K562 (cell line): ENCODE measurements around the gene PHKB. TPM values are rescaled to one million over a fixed set of nuclear protein-coding genes. Genes with fewer than 3 reads are reported as not detected.

Experiments
- ATAC-seq: fragments of 200-7000 bp; cut with Tn5 transposase; 3 replicates; pipeline ENCODE4 v1.9.1; 2020; ENCODE audit warnings: moderate library complexity
- BruUV-seq: library from RNA; stranded (reverse); fragments of 400-500 nt; replicated peaks from 2 replicates; lab custom pipeline; 2021; lab: Mats Ljungman, UMichigan
- CTCF ChIA-PET: fragments of 300-600 bp; formaldehyde crosslinking; extraction: SDS; loops from one replicate; lab custom pipeline; 2021; ENCODE audit warnings: low intra/inter-chr PET ratio; lab: Yijun Ruan, JAX
- POLR2A ChIA-PET: fragments of 300-600, 350-650 bp; sonication (Branson Sonifier 250); formaldehyde crosslinking; extraction: SDS; loops from one replicate; lab custom pipeline; 2021; ENCODE audit warnings: antibody characterized with exemption, inconsistent platforms; lab: Yijun Ruan, JAX
- DNase-seq, 4 experiments: peaks; one replicate each; pipeline versions ENCODE4 v3.0.0 to v3.0.0-alpha.2; 2011 to 2018; ENCODE audit warnings: low spot score in 3 of 4, mixed read lengths in 3 of 4; ENCODE audit errors: extremely low read depth in 1 of 4
- FAIRE-seq: peaks from 2 replicates; lab custom pipeline; 2011; peaks lifted over from hg19 to GRCh38; lab: Jason Lieb, UNC
- H2AFZ ChIP-seq: 2 replicates; pipeline ENCODE4 v1.6.0; 2011; ENCODE audit warnings: low read depth, low read length, control low read depth, inconsistent platforms
- H3K27ac ChIP-seq: fragments of 200-600 bp; 3 replicates; pipeline ENCODE4 v1.8.0; 2011; ENCODE audit warnings: low read depth, mild to moderate bottlenecking, control low read depth, inconsistent platforms, low read length, moderate library complexity, mixed read lengths; ENCODE audit errors: extremely low read depth
- H3K27me3 ChIP-seq, 2 experiments: fragments of 300-600 bp in 1 of 2; 2 replicates in 1 of 2; 3 replicates in 1 of 2; pipeline versions ENCODE4 v1.6.0 to v1.8.0; 2011; ENCODE audit warnings: inconsistent platforms in 2 of 2, low read length in 2 of 2, mild to moderate bottlenecking in 1 of 2, mixed read lengths in 1 of 2, moderate library complexity in 1 of 2; ENCODE audit not compliant: control insufficient read depth in 2 of 2, insufficient read depth in 2 of 2
- H3K36me3 ChIP-seq: fragments of 300-600 bp; 3 replicates; pipeline ENCODE4 v1.8.0; 2011; ENCODE audit warnings: mild to moderate bottlenecking, low read length, inconsistent platforms; ENCODE audit not compliant: control insufficient read depth, insufficient read depth
- H3K4me1 ChIP-seq, 2 experiments: fragments of 200-600 bp in 1 of 2; replicated peaks in 1 of 2; 2 replicates in 1 of 2; 3 replicates in 1 of 2; pipeline versions ENCODE4 v1.5.1 to v1.8.0; 2011; ENCODE audit warnings: inconsistent platforms in 2 of 2, low read length in 2 of 2, mild to moderate bottlenecking in 1 of 2, mixed read lengths in 1 of 2, moderate library complexity in 1 of 2; ENCODE audit not compliant: control insufficient read depth in 2 of 2, insufficient read depth in 2 of 2
- H3K4me2 ChIP-seq: 2 replicates; pipeline ENCODE4 v1.6.1; 2011; ENCODE audit warnings: low read length, control low read depth, inconsistent platforms, mixed read lengths; ENCODE audit not compliant: insufficient read depth
- H3K4me3 ChIP-seq: fragments of 200-600 bp; sonication (generic), shearing (Covaris generic); 2 replicates; pipeline ENCODE4 v1.5.1; 2016; ENCODE audit warnings: control low read depth, inconsistent platforms
- H3K79me2 ChIP-seq: fragments of 200-600 bp; 3 replicates; pipeline ENCODE4 v1.8.0; 2011; ENCODE audit warnings: low read length, inconsistent platforms; ENCODE audit not compliant: control insufficient read depth, insufficient read depth
- H3K9ac ChIP-seq, 2 experiments: 2 replicates each; pipeline versions ENCODE4 v1.6.0 to v1.6.1; 2011; ENCODE audit warnings: low read depth in 2 of 2, low read length in 2 of 2, control low read depth in 1 of 2, inconsistent platforms in 1 of 2, mild to moderate bottlenecking in 1 of 2, mixed read lengths in 1 of 2; ENCODE audit not compliant: insufficient read depth in 1 of 2
- H3K9me1 ChIP-seq: one replicate; pipeline ENCODE4 v1.6.0; 2011; ENCODE audit warnings: inconsistent platforms, mild to moderate bottlenecking, low read length, moderate library complexity; ENCODE audit not compliant: control insufficient read depth, insufficient read depth
- H3K9me3 ChIP-seq: replicated peaks from 2 replicates; pipeline ENCODE4 v1.5.1; 2011; ENCODE audit warnings: low read depth, low read length, inconsistent platforms; ENCODE audit not compliant: control insufficient read depth, insufficient read depth
- H4K20me1 ChIP-seq: replicated peaks from 2 replicates; pipeline ENCODE4 v1.6.1; 2011; ENCODE audit warnings: low read length, inconsistent platforms, mixed read lengths; ENCODE audit not compliant: control insufficient read depth, insufficient read depth
- HES1 ChIP-seq: fragments of 450-650 bp; IDR thresholded peaks from 2 replicates; pipeline ENCODE4 v1.6.1; 2016; ENCODE audit warnings: low read depth, mild to moderate bottlenecking, moderate library complexity
- JUN ChIP-seq, 2 experiments: sonication (generic) in 1 of 2; formaldehyde crosslinking in 1 of 2; IDR thresholded peaks; 2 replicates each; pipeline versions ENCODE4 v1.6.1 to v1.8.0; 2012 to 2022; ENCODE audit warnings: borderline replicate concordance in 2 of 2, mild to moderate bottlenecking in 2 of 2, improper control_type of control experiment in 1 of 2, low read depth in 1 of 2, low read length in 1 of 2, missing genetic modification reagents in 1 of 2
- KDM1A ChIP-seq, 2 experiments: fragments of 450-650 bp; IDR thresholded peaks; 2 replicates each; pipeline ENCODE4 v1.6.1; 2016; ENCODE audit warnings: mild to moderate bottlenecking in 2 of 2
- MBD2 ChIP-seq: sonication (generic); IDR thresholded peaks from 2 replicates; pipeline ENCODE4 v1.6.1; 2016; ENCODE audit warnings: low read depth, borderline replicate concordance
- MCM3 ChIP-seq: fragments of 450-650 bp; IDR thresholded peaks from 2 replicates; pipeline ENCODE4 v1.6.1; 2016
- MTA1 ChIP-seq: fragments of 450-650 bp; IDR thresholded peaks from 2 replicates; pipeline ENCODE4 v1.6.1; 2017; ENCODE audit warnings: borderline replicate concordance
- ZMIZ1 ChIP-seq, 2 experiments: fragments of 150-350 bp in 1 of 2; IDR thresholded peaks; 2 replicates each; pipeline ENCODE4 v1.6.1; 2012 to 2016; ENCODE audit warnings: low read depth in 2 of 2, low read length in 2 of 2, mild to moderate bottlenecking in 1 of 2, moderate library complexity in 1 of 2
- ZNF318 ChIP-seq, 2 experiments: fragments of 450-650 bp; IDR thresholded peaks; 2 replicates each; pipeline ENCODE4 v1.6.1; 2016; ENCODE audit warnings: mild to moderate bottlenecking in 2 of 2, borderline replicate concordance in 1 of 2, low read depth in 1 of 2, moderate library complexity in 1 of 2
- ZNF75A ChIP-seq: fragments of 450-650 bp; formaldehyde crosslinking; IDR thresholded peaks from 2 replicates; pipeline ENCODE4 v1.4.0; 2020; ENCODE audit warnings: mild to moderate bottlenecking
- ZNF766 ChIP-seq: fragments of 200-800 bp; sonication (Bioruptor generic); conservative IDR thresholded peaks from 2 replicates; pipeline ENCODE4 v1.6.1; 2016; ENCODE audit warnings: missing genetic modification characterization, missing compliant biosample characterization
- in situ Hi-C: fragments of 300-500 bp; cut with MboI; formaldehyde crosslinking; loops from 4 replicates; pipeline ENCODE4 v1.15.0; 2018; ENCODE audit warnings: inconsistent platforms, mixed read lengths
- intact Hi-C: fragments of 100-400 bp; cut with micrococcal nuclease; formaldehyde crosslinking; loops from 2 replicates; pipeline ENCODE4 v1.14.2; 2022
- polyA plus RNA-seq, 8 experiments: library from polyadenylated mRNA; depleted of rRNA in 4 of 8; stranded (reverse) in 5 of 8; unstranded in 3 of 8; fragments of >200 nt; fragmentation: Nextera tagmentation in 2 of 8; fragmentation: Illumina TruSeq in 1 of 8; extraction: Ambion mirVana in 2 of 8; extraction: Trizol in 1 of 8; gene quantifications; 2 replicates each; pipeline versions ENCODE4 v1.2.1 to v1.2.3, GENCODE V29; 2011 to 2014; ENCODE audit warnings: inconsistent platforms in 1 of 8, missing spikeins in 1 of 8
- total RNA-seq, 7 experiments: library from RNA; depleted of rRNA in 6 of 7; stranded (reverse); fragments of >200 nt in 6 of 7; fragmentation: Illumina TruSeq in 2 of 7; extraction: Trizol in 2 of 7; gene quantifications; 2 replicates each; pipeline versions ENCODE4 v1.2.1 to v1.2.3, GENCODE V29; 2011 to 2021; ENCODE audit warnings: low replicate concordance in 1 of 7

Gene PHKB
- total and polyA plus RNA-seq, 9 of the 15 experiments (the other 6 are each of a cell fraction or from before 2014, with no cell fraction given), result 24.7 to 92.3 (median 67.0) TPM

- Histone ChIP-seq H3K9me1 (no peaks in the 10 kb centered on the region), H4K20me1 (no peaks in the 10 kb centered on the region), H3K9me3 (peaks cover 16% of the 10 kb centered on the region), H3K4me2 (no peak overlapping the region), H3K27me3 (no peaks in the 10 kb centered on the region), H3K36me3 (peaks cover 28% of the 10 kb centered on the region), H3K4me3 (no peak overlapping the region), H2AFZ (no peak overlapping the region), H3K4me1 (no peaks in the 10 kb centered on the region), H3K9ac (no peak overlapping the region), H3K79me2 (peaks cover 85% of the 10 kb centered on the region), H3K27ac (no peak overlapping the region)
- no peak for FAIRE-seq
- in situ Hi-C loops, result no loop called here
- POLR2A ChIA-PET, result interaction anchor here (0.9 kb wide), 1 partner anchor 26 kb away, joined by 3 read pairs; the partner anchor contains the start of genes ITFG1 and PHKB
- no peak for TF ChIP-seq JUN (IDR thresholded peaks at IDR 0.05; ENCODE audit: borderline replicate concordance, low read depth, low read length)
- TF ChIP-seq JUN (CRISPR knock-in tag; IDR thresholded peaks at IDR 0.05; ENCODE audit: borderline replicate concordance), result no peak
- TF ChIP-seq MBD2, result no peak
- TF ChIP-seq ZMIZ1 (IDR thresholded peaks at IDR 0.05; ENCODE audit: low read depth in 2 of 2, low read length in 2 of 2), result no peak
- no peak for TF ChIP-seq MTA1
- TF ChIP-seq ZNF75A (CRISPR knock-in tag), result no peak
- TF ChIP-seq HES1, result no peak
- no peak for TF ChIP-seq MCM3
- no peak for TF ChIP-seq ZNF766 (CRISPR knock-in tag)
- TF ChIP-seq ZNF318 (IDR thresholded peaks at IDR 0.05; ENCODE audit: borderline replicate concordance in 1 of 2, low read depth in 1 of 2), result no peak
- TF ChIP-seq KDM1A (IDR thresholded peaks at IDR 0.05), result no peak
- CTCF ChIA-PET, result no interaction called here
- intact Hi-C loops, result no loop called here
- BruUV-seq, result no TSS peak
- DNase-seq, result no peak
- no peak for ATAC-seq
These were observed 25.7 kb downstream of the PHKB start for GRCh38 chr16:47486856-47487255.
